ENCODE measurements around the gene IL4.
A peak's percentile ranks its signal among the peaks of the same experiment; 100 is the strongest.

The IL4 gene

DNA sequence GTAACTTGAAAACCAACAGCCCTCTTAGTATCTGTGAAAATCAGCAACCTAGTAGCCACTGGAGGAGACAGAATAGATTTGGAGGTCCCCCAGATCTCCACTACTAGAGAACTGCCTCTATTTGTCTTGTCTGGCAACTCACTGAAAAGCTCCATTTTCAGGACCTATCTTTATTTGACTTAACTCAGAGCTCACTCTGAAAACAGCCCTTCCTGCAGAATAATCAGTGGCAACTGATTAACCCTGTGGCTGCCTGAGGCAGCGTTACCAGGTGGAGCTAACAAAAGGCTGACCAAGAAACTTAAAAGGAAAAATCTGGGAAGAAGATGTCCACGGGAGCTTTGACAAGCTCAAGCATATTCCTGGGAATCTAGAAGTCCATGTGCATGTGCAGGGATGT lies 26.3 kb upstream of the IL4 start:
- in situ Hi-C loops (cut with MboI; ENCODE audit: low sequenced_read_pairs, unreplicated experiment) = no loop called here
- TF ChIP-seq, protein P1, sequence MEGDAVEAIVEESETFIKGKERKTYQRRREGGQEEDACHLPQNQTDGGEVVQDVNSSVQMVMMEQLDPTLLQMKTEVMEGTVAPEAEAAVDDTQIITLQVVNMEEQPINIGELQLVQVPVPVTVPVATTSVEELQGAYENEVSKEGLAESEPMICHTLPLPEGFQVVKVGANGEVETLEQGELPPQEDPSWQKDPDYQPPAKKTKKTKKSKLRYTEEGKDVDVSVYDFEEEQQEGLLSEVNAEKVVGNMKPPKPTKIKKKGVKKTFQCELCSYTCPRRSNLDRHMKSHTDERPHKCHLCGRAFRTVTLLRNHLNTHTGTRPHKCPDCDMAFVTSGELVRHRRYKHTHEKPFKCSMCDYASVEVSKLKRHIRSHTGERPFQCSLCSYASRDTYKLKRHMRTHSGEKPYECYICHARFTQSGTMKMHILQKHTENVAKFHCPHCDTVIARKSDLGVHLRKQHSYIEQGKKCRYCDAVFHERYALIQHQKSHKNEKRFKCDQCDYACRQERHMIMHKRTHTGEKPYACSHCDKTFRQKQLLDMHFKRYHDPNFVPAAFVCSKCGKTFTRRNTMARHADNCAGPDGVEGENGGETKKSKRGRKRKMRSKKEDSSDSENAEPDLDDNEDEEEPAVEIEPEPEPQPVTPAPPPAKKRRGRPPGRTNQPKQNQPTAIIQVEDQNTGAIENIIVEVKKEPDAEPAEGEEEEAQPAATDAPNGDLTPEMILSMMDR (IDR thresholded peaks at IDR 0.05; ENCODE audit: borderline replicate concordance, control extremely low read depth, extremely low read depth, insufficient read depth, missing control alignments) = no peak
- DNase-seq (ENCODE audit: low spot score) = no peak

DNA sequence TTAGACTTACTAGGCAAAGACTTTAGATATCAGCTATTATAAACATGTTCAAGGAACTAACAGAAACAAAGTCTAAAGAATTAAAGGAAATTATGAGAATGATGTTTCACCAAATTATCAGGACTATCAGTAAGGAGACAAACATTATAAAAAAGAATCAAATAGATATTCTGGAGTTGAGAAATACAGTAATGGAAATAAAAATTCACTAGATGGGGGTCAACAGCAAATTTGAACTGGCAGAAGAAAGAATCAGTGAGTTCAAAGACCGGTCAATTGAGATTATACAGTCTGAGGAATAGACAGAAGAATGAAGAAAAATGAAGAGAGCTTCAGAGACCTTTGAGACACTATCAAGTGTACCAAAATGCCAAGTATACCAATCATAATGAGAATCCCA lies 25.4 kb upstream of the IL4 start:
- in situ Hi-C loops (cut with MboI; ENCODE audit: low sequenced_read_pairs, unreplicated experiment) = no loop called here
- DNase-seq (ENCODE audit: low spot score) = no peak
- TF ChIP-seq, protein P1 (IDR thresholded peaks at IDR 0.05; ENCODE audit: borderline replicate concordance, control extremely low read depth, extremely low read depth, insufficient read depth, missing control alignments) = no peak

- TF ChIP-seq, protein P1 (IDR thresholded peaks at IDR 0.05; ENCODE audit: borderline replicate concordance, control extremely low read depth, extremely low read depth, insufficient read depth, missing control alignments) = no peak
- DNase-seq (ENCODE audit: low spot score) = no peak
- in situ Hi-C loops (cut with MboI; ENCODE audit: low sequenced_read_pairs, unreplicated experiment) = no loop called here
Measured at GRCh38 chr5:132651838-132652469, 21.8 kb upstream of the IL4 start.

DNA sequence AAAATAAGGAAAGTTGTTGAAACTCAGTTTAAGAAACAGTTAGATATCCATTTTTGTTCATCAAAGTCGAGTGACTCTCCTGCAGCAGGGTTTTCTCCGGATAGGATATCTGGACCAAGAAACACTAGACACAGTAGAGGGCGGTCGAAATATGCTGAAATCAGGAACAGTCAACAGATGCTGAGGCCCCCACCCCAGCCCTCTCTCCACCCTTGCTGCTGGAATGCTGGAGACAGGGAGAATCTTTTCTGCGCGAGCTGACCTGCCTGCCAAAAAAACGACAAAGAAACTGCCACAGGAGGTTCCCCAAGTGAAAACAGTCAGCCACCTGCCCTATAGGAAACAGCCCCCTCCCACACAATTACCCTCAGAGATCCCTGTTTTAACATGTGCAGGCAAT lies 20.1 kb upstream of the IL4 start:
- TF ChIP-seq, protein P1 (IDR thresholded peaks at IDR 0.05; ENCODE audit: borderline replicate concordance, control extremely low read depth, extremely low read depth, insufficient read depth, missing control alignments) = no peak
- in situ Hi-C loops (cut with MboI; ENCODE audit: low sequenced_read_pairs, unreplicated experiment) = no loop called here
- DNase-seq (ENCODE audit: low spot score) = no peak

- in situ Hi-C loops (cut with MboI; ENCODE audit: low sequenced_read_pairs, unreplicated experiment) = no loop called here
- DNase-seq (ENCODE audit: low spot score) = peak; percentile 38
- TF ChIP-seq, protein P1 (IDR thresholded peaks at IDR 0.05; ENCODE audit: borderline replicate concordance, control extremely low read depth, extremely low read depth, insufficient read depth, missing control alignments) = peak; percentile 44
Measured at GRCh38 chr5:132655821-132656773, 17.7 kb upstream of the IL4 start.

DNA sequence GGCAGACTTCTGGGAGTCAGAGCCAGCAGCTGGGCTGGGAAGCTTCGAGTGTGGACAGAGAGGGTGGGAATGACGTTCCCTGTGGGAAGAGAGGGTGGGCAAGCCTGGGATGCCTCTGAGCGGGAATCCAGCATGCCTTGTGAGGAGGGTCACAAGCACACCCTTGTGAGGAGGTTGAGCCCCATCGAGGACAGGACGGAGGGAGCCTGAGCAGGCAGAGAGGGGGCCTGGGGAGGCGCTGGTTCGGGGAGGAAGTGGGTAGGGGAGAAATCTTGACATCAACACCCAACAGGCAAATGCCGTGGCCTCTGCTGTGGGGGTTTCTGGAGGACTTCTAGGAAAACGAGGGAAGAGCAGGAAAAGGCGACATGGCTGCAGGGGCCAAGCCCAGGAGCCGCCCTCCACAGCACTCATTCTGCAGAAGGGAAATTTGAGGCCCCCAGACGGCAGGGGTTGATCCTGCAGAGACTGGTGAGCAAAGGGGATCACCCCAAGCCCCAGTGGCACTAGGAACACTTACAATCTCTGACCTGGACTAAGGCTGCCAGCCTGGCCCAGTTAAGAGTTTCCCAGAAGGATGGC lies 16.9 kb upstream of the IL4 start:
- TF ChIP-seq, protein P1 (IDR thresholded peaks at IDR 0.05; ENCODE audit: borderline replicate concordance, control extremely low read depth, extremely low read depth, insufficient read depth, missing control alignments) = no peak
- in situ Hi-C loops (cut with MboI; ENCODE audit: low sequenced_read_pairs, unreplicated experiment) = no loop called here

More for the DNA sequence above, 16.9 kb upstream of the IL4 start:
- peak; percentile 37 for DNase-seq (ENCODE audit: low spot score)

Data from GM13976 (cell line).